MM.1S (cell line): ENCODE measurements around the gene CYRIA.

Source experiments
- DNase-seq: peaks from one replicate; pipeline ENCODE4 v3.0.0-alpha.2; 2015
- H2AFZ ChIP-seq: fragments of 300-600 bp; sonication (generic); 2 replicates; pipeline ENCODE4 v1.6.0; 2016; ENCODE audit warnings: antibody characterized with exemption, low read length
- H3F3A ChIP-seq: fragments of 300-600 bp; sonication (generic); 2 replicates; pipeline ENCODE4 v1.6.1; 2016; ENCODE audit warnings: mild to moderate bottlenecking, antibody characterized with exemption, low read length, moderate library complexity, mixed read lengths; ENCODE audit not compliant: insufficient read depth
- H3K27ac ChIP-seq: fragments of 300-600 bp; sonication (generic); 2 replicates; pipeline ENCODE4 v1.5.1; 2016; ENCODE audit warnings: mild to moderate bottlenecking, low read length
- H3K27me3 ChIP-seq: fragments of 300-600 bp; sonication (generic); replicated peaks from 2 replicates; pipeline ENCODE4 v1.6.0; 2016; ENCODE audit warnings: low read length; ENCODE audit not compliant: insufficient read depth
- H3K36me3 ChIP-seq: fragments of 300-600 bp; sonication (generic); replicated peaks from 2 replicates; pipeline ENCODE4 v1.6.1; 2016; ENCODE audit warnings: mild to moderate bottlenecking, low read length, mixed read lengths; ENCODE audit not compliant: insufficient read depth
- H3K4me1 ChIP-seq: fragments of 300-600 bp; sonication (generic); 2 replicates; pipeline ENCODE4 v1.6.1; 2016; ENCODE audit warnings: low read length, mixed read lengths
- H3K4me2 ChIP-seq: fragments of 300-600 bp; sonication (generic); 2 replicates; pipeline ENCODE4 v1.6.0; 2016; ENCODE audit warnings: low read depth, low read length
- H3K4me3 ChIP-seq: fragments of 300-600 bp; sonication (generic); 2 replicates; pipeline ENCODE4 v1.5.1; 2016; ENCODE audit warnings: low read length, mixed read lengths
- H3K79me2 ChIP-seq: fragments of 300-600 bp; sonication (generic); 2 replicates; pipeline ENCODE4 v1.6.1; 2016; ENCODE audit warnings: mixed run types, low read length, mixed read lengths
- H3K9ac ChIP-seq: fragments of 300-600 bp; sonication (generic); 2 replicates; pipeline ENCODE4 v1.6.1; 2016; ENCODE audit warnings: low read length, mixed read lengths
- H3K9me2 ChIP-seq: fragments of 300-600 bp; sonication (generic); replicated peaks from 2 replicates; pipeline ENCODE4 v1.6.1; 2016; ENCODE audit warnings: mild to moderate bottlenecking, low read length, mixed read lengths; ENCODE audit not compliant: insufficient read depth
- H3K9me3 ChIP-seq: fragments of 300-600 bp; sonication (generic); replicated peaks from 2 replicates; pipeline ENCODE4 v1.6.1; 2016; ENCODE audit warnings: mild to moderate bottlenecking, low read length, mixed read lengths; ENCODE audit not compliant: insufficient read depth
- H4K20me1 ChIP-seq: fragments of 300-600 bp; sonication (generic); 2 replicates; pipeline ENCODE4 v1.6.1; 2016; ENCODE audit warnings: mild to moderate bottlenecking, low read length, moderate library complexity, mixed read lengths; ENCODE audit not compliant: insufficient read depth
- CTCF ChIP-seq: fragments of 300-600 bp; sonication (generic); IDR thresholded peaks from 2 replicates; pipeline ENCODE4 v1.5.1; 2016; ENCODE audit warnings: antibody characterized with exemption, low read length, mixed read lengths
- EZH2 ChIP-seq: fragments of 300-600 bp; sonication (generic); optimal IDR thresholded peaks from 2 replicates; pipeline ENCODE3; 2017; ENCODE audit warnings: low read depth, mild to moderate bottlenecking, antibody characterized with exemption, low read length, mixed read lengths
- EZH2phosphoT487 ChIP-seq: fragments of 300-600 bp; sonication (generic); IDR thresholded peaks from 2 replicates; pipeline ENCODE4 v1.6.1; 2018; ENCODE audit warnings: antibody characterized with exemption, low read length

The CYRIA gene

GRCh38 chr2:16652296-16653082, 13.1 kb downstream of the CYRIA start:
- DNase-seq = no peak
- H3K4me2 ChIP-seq = no peak overlapping the region
- H3K4me3 ChIP-seq = no peak overlapping the region
- H3K9me2 ChIP-seq = no peaks in the 10 kb centered on the region
- no peak overlapping the region for H2AFZ ChIP-seq
- H3K36me3 ChIP-seq = no peaks in the 10 kb centered on the region
- H3K79me2 ChIP-seq = no peaks in the 10 kb centered on the region
- no peak overlapping the region for H3K27ac ChIP-seq
- H4K20me1 ChIP-seq = no peaks in the 10 kb centered on the region
- TF ChIP-seq EZH2 = no peak
- TF ChIP-seq EZH2phosphoT487 = no peak
- no peak for TF ChIP-seq CTCF
- no peaks in the 10 kb centered on the region for H3F3A ChIP-seq
- no peaks in the 10 kb centered on the region for H3K9me3 ChIP-seq
- peaks cover 27% of the 10 kb centered on the region for H3K4me1 ChIP-seq
- no peaks in the 10 kb centered on the region for H3K27me3 ChIP-seq
- no peak overlapping the region for H3K9ac ChIP-seq

DNA sequence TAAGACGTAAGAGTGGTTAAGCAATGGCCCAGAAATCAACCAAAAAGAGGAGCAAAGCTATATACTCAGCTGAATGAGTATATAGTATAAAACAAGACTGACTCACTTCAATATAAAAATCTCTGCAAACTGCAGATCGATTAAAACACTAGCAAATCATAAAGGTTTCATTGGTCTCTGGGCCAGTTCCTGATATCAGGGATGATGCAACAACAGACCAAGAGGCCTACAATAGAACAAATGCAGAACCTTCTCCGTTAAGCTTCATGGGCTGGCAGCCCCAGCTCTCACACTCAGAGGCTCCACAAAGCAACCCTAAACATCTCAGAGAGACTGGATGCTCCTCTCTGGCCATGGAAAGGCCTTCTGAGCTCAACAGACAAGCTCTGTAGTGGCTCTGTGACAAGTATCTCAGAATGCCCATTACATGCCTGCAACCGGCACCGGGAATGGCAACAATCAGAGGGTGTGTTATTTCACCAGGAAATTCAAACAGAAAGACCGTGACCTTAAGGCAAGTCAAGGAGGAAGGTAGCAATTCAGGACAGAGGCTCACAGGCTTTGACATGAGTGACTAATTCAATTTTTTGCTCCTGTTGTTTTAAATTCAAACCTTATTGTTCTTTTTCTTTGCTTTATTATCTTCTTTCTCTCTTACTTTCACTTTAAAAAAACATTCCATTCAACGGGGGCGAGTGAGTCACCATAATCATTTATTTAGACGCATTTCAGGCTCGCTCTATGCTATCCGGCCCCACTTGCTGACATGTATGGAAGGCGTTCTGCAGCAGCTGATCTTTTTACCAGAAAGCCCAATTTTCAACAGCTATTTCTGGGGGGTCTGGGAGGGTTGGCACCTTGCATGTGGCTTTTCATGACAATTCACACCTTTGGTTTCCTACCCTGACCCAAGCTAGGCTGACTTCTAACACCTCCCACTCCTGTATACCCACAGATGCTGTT, 15.1 kb downstream of the CYRIA start:
- TF ChIP-seq EZH2phosphoT487 (no peak), EZH2 (no peak), CTCF (no peak)
- Histone ChIP-seq H4K20me1 (no peaks in the 10 kb centered on the region), H3K27ac (no peak overlapping the region), H3K27me3 (no peaks in the 10 kb centered on the region), H3K79me2 (no peaks in the 10 kb centered on the region), H3F3A (no peaks in the 10 kb centered on the region), H3K9me3 (no peaks in the 10 kb centered on the region), H3K4me1 (peaks cover 10% of the 10 kb centered on the region), H3K9me2 (no peaks in the 10 kb centered on the region), H3K4me3 (no peak overlapping the region), H3K36me3 (no peaks in the 10 kb centered on the region), H2AFZ (0 out of 2 replicates have a peak overlapping the region, but pooled peaks have one; percentile 19), H3K4me2 (peak overlapping the region; percentile 24), H3K9ac (no peak overlapping the region)
- no peak for DNase-seq

GRCh38 chr2:16649353-16650286, 16.0 kb downstream of the CYRIA start:
- H3K4me2 ChIP-seq = no peak overlapping the region
- no peaks in the 10 kb centered on the region for H3K36me3 ChIP-seq
- H3K9me3 ChIP-seq = no peaks in the 10 kb centered on the region
- H3K79me2 ChIP-seq = no peaks in the 10 kb centered on the region
- no peaks in the 10 kb centered on the region for H3K9me2 ChIP-seq
- H3K4me1 ChIP-seq = peaks cover under 1% of the 10 kb centered on the region; the same call in 1 of the 2 replicates
- H4K20me1 ChIP-seq = no peaks in the 10 kb centered on the region
- no peak overlapping the region for H3K27ac ChIP-seq
- no peaks in the 10 kb centered on the region for H3K27me3 ChIP-seq
- TF ChIP-seq EZH2phosphoT487 (no peak), EZH2 (no peak), CTCF (no peak)
- no peak for DNase-seq
- no peak overlapping the region for H2AFZ ChIP-seq
- H3K4me3 ChIP-seq = no peak overlapping the region
- no peaks in the 10 kb centered on the region for H3F3A ChIP-seq
- H3K9ac ChIP-seq = no peak overlapping the region
